OCI-LY7 (cell line): Measurements from ENCODE around the gene KIF5A.

Experiments
- EZH2phosphoT487 ChIP-seq: fragments of 200-600 bp; sonication (generic); IDR thresholded peaks from 2 replicates; pipeline ENCODE4 v1.6.1; 2018; ENCODE audit warnings: low read depth, borderline replicate concordance, mild to moderate bottlenecking, mixed run types, antibody characterized with exemption, low read length, moderate library complexity, mixed read lengths
- TF ChIP-seq, protein P1 (sequence below): fragments of 200-600 bp; sonication (generic); conservative IDR thresholded peaks from 2 replicates; pipeline ENCODE4 v1.5.1; 2014; ENCODE audit warnings: mild to moderate bottlenecking, antibody characterized with exemption, low read length, moderate library complexity, mixed read lengths

DNA sequence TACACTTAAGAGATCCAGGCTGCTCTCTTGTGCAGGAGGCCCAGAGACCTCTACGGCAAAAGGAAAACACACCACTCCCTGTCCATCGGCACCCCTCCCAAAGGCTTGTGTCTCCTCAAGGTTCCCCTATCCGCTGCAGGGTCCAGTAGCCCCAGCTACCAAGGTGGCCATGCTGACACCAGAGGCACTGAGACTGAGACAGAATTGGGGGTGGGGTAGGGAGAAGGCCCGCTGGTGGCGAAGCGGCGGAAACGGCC lies 30.1 kb upstream of the KIF5A start:
- TF ChIP-seq, protein P1, sequence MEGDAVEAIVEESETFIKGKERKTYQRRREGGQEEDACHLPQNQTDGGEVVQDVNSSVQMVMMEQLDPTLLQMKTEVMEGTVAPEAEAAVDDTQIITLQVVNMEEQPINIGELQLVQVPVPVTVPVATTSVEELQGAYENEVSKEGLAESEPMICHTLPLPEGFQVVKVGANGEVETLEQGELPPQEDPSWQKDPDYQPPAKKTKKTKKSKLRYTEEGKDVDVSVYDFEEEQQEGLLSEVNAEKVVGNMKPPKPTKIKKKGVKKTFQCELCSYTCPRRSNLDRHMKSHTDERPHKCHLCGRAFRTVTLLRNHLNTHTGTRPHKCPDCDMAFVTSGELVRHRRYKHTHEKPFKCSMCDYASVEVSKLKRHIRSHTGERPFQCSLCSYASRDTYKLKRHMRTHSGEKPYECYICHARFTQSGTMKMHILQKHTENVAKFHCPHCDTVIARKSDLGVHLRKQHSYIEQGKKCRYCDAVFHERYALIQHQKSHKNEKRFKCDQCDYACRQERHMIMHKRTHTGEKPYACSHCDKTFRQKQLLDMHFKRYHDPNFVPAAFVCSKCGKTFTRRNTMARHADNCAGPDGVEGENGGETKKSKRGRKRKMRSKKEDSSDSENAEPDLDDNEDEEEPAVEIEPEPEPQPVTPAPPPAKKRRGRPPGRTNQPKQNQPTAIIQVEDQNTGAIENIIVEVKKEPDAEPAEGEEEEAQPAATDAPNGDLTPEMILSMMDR = no peak
- no peak for TF ChIP-seq EZH2phosphoT487
